NCI-H510A (cell line): Measurements from ENCODE around the gene CBFA2T3.

Source experiments
- DNase-seq: peaks from one replicate; lab custom pipeline; 2025; lab: John Stamatoyannopoulos, UW

CBFA2T3 gene

GRCh38 chr16:88839026-88839529, 137.9 kb downstream of the CBFA2T3 start:
- no peak for DNase-seq

DNA sequence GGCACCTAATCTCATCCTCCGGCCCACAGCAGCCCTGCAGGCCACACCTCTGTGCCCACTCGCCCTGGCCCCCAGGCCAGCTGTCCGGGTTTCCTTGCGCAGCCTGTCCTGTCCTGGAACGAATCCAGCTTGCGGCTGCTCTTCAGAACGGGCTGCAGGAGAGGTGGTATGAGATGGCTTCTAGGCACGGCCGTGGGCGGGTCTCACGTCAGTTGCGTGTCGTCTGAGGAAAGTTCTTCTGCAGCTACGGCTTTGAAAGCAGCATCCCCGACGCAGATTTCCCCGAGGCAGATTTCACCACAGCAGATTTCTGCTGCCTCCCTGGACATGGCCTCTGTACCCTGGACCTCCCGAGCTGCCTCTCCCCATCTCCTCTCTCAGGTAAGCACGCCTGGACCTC, 138.4 kb downstream of the CBFA2T3 start:
- no peak for DNase-seq

- no peak for DNase-seq
Observed at GRCh38 chr16:88837806-88838205, 139.2 kb downstream of the CBFA2T3 start.

DNA sequence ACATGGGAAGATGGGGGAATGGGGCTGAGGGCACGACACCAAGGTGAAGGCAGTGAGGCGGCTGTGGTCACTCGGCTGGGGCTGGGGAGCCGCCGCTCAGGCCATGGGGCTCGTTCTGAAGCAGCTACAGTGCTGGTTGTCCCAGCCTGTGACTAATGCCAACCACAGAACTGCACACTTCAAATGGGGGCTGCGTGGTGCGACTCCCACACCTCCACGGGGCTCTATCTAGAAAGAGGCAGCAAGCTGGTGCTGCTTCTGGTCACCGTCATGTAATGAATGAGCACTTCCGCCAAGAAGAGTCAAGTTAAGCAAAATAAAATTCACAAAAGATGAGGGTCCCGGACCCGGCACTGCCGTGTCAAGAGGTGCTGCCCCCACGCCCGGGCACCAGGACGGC, 140.2 kb downstream of the CBFA2T3 start:
- no peak for DNase-seq

DNA sequence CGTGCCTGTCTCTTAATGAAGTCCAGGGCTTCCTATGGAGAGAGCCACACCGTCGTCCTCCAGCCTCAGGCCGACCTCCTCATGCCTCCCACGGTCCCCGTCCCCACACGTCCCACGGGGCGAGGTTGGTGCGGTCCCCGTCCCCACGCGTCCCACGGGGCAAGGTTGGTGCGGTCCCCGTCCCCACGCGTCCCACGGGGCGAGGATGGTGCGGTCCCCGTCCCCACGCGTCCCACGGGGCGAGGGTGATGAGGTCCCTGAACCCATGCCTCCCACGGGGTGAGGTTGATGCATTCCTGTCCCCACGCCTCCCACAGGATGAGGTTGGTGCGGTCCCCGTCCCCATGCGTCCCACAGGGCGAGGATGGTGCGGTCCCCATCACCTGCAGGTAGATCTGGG, 141.2 kb downstream of the CBFA2T3 start:
- no peak for DNase-seq

GRCh38 chr16:88835383-88835782, 141.6 kb downstream of the CBFA2T3 start:
- DNase-seq = no peak

GRCh38 chr16:88834670-88835069, 142.3 kb downstream of the CBFA2T3 start:
- no peak for DNase-seq

- no peak for DNase-seq
Observed at GRCh38 chr16:88833086-88833485, 143.9 kb downstream of the CBFA2T3 start.

DNA sequence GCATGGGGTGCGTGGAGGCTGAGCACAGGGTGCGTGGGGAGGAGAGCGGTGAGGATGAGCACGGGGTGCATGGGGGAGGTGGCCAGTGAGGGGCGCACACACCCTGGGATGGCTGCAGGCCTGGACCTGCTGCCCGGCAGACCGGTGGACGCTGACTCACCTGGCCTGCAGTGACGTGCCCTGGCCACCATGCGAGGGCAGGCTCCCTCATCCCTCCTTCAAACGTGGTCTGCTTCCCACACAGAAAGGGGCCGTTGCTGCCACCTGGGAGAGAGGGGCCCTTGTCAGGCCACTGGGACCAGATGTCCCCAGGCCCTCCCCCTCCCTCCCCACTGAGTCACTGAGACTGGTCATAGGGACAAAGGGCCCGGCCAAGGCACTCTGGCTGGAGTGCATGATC, 145.2 kb downstream of the CBFA2T3 start:
- no peak for DNase-seq

- no peak for DNase-seq
Observed at GRCh38 chr16:88830783-88831182, 146.2 kb downstream of the CBFA2T3 start.

GRCh38 chr16:88830258-88830657, 146.7 kb downstream of the CBFA2T3 start:
- DNase-seq = no peak

DNA sequence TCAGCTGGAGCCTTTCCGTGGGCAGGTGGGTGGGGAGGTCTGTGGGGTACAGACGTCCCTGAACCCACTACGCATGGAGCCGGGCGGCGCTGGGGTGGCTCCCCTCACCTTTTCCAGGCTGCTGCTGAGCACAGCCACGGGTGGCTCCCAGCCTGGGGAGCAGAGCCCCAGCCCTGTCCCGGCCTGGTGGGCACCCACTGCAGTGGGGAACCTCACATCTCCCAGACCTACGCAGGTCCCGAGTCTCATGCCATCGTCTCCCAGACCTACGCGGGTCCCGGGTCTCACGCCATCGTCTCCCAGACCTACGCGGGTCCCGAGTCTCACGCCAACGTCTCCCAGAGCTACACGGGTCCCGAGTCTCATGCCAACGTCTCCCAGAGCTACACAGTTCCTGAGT, 148.3 kb downstream of the CBFA2T3 start:
- no peak for DNase-seq

DNA sequence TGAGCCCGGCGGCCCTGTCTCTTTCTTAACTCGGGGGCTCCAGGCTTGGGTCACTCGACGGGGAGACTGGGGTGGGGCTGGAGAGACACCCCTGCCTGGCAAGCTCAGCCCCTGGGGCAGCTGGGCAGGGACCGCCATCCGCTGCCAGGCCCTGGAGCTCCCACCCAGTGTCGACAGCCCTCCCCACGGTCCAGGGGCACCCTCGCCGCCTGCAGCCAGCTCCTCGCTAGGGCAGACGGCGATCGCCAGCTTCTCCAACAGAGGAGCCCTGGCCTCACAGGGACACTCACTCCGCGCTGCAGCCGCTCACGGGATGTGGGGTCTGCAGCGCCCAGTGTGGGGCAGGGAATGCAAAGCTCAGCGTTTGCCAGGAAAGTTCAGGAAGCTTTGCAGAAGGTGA, 149.3 kb downstream of the CBFA2T3 start:
- no peak for DNase-seq

DNA sequence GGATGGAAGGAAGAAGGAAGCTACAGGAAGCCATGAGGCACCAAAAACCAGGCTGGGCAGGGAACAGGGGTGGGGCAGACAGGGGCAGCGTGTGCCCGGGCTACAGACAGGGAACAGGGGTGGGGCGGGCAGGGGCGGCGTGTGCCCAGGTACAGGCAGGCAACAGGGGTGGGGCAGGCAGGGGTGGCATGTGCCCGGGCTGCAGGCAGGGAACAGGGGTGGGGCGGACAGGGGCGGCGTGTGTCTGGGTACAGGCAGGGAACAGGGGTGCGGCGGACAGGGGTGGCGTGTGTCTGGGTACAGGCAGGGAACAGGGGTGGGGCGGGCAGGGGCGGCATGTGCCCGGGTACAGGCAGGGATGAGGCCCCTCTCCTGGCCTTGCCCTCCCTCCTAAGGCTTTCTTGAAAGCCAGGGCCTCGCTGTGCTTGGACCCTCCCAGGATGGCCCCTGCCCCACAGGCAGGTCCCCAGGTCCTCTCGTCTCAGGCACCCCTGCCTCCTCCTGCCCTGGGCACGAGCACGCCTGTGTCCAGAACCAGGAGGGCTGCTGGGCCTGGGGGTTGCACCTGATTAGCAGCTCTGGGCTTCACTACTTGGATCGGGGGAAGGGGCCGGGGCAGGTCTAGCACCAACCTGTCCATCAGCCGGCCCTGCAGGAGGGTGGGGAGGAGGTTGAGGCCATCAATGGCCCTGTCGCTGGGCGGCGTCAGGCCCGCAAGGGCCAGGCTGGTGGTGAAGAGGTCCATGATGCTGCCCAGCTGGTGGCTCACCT, 150.8 kb downstream of the CBFA2T3 start:
- DNase-seq = no peak

DNA sequence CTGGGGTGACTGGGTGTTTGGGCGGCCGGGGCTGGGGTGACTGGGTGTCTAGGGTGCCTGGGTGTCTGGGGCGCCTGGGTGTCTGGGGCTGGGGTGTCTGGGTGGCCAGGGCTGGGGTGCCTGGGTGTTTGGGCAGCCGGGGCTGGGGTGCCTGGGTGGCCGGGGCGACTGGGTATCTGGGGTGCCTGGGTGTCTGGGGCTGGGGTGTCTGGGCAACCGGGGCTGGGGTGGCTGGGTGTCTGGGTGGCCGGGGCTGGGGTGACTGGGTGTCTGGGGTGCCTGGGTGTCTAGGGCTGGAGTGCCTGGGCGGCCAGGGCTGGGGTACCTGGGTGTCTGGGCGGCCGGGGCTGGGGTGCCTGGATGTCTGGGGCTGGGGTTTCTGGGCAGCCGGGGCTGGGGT, 151.9 kb downstream of the CBFA2T3 start:
- no peak for DNase-seq
